Tibial nerve (tissue), 3 donors: ENCODE results near the gene WDR77.

Experiments used
- POLR2A ChIP-seq, 2 donors: fragments of 450-650 bp; IDR thresholded peaks; one replicate each; pipeline ENCODE4 v1.6.1; 2017; ENCODE audit warnings: antibody characterized with exemption in 2 of 2, mild to moderate bottlenecking in 2 of 2, moderate library complexity in 2 of 2
- TF ChIP-seq, protein P1 (sequence below), 5 experiments: fragments of 200-600 bp in 3 of 5; fragments of 450-650 bp in 2 of 5; sonication (generic) in 3 of 5; IDR thresholded peaks; one replicate each; pipeline ENCODE4 v1.5.1; 2016 to 2019; ENCODE audit warnings: antibody characterized with exemption in 5 of 5, mild to moderate bottlenecking in 3 of 5, moderate library complexity in 2 of 5

- TF ChIP-seq, protein P1, sequence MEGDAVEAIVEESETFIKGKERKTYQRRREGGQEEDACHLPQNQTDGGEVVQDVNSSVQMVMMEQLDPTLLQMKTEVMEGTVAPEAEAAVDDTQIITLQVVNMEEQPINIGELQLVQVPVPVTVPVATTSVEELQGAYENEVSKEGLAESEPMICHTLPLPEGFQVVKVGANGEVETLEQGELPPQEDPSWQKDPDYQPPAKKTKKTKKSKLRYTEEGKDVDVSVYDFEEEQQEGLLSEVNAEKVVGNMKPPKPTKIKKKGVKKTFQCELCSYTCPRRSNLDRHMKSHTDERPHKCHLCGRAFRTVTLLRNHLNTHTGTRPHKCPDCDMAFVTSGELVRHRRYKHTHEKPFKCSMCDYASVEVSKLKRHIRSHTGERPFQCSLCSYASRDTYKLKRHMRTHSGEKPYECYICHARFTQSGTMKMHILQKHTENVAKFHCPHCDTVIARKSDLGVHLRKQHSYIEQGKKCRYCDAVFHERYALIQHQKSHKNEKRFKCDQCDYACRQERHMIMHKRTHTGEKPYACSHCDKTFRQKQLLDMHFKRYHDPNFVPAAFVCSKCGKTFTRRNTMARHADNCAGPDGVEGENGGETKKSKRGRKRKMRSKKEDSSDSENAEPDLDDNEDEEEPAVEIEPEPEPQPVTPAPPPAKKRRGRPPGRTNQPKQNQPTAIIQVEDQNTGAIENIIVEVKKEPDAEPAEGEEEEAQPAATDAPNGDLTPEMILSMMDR (IDR thresholded peaks at IDR 0.05), result no peak
- no peak for TF ChIP-seq POLR2A (IDR thresholded peaks at IDR 0.05)
Observed at GRCh38 chr1:111488669-111489068, 39.6 kb upstream of the WDR77 start.
